Stimulated activated memory B cell treated with anti-CD40 and anti-IgM and Interleukin-4, amounts not matched to agents 10 μg/mL and 1 μg/mL and 100 μg/mL, for 72 hours (primary cell): ENCODE results near the gene SERPINA3.
A peak's percentile ranks its signal among the peaks of the same experiment; 100 is the strongest.

ENCODE experiments used
- ATAC-seq: fragments of 150-1000 bp; cut with Tn5 transposase; 2 replicates; pipeline ENCODE4 v1.10.0; 2021
- H3K27ac Mint-ChIP-seq: one replicate; pipeline ENCODE4 v1.8.0; 2022; ENCODE audit warnings: mild to moderate bottlenecking, mixed read lengths
- H3K27me3 Mint-ChIP-seq: one replicate; pipeline ENCODE4 v1.8.0; 2022; ENCODE audit warnings: mixed read lengths
- H3K36me3 Mint-ChIP-seq: one replicate; pipeline ENCODE4 v1.8.0; 2022; ENCODE audit warnings: mixed read lengths
- H3K4me1 Mint-ChIP-seq: one replicate; pipeline ENCODE4 v1.8.0; 2022; ENCODE audit warnings: mixed read lengths
- H3K4me3 Mint-ChIP-seq: one replicate; pipeline ENCODE4 v1.8.0; 2022; ENCODE audit warnings: mild to moderate bottlenecking, moderate library complexity, mixed read lengths
- H3K9me3 Mint-ChIP-seq: one replicate; pipeline ENCODE4 v1.8.0; 2022; ENCODE audit warnings: mixed read lengths

Gene SERPINA3

GRCh38 chr14:94615823-94616570 is 3.8 kb downstream of the SERPINA3 start:
- ATAC-seq: peak; percentile 13
- Mint-ChIP-seq H3K4me3 (no peak overlapping the region), H3K27ac (no peak overlapping the region), H3K27me3 (no peaks in the 10 kb centered on the region), H3K36me3 (no peaks in the 10 kb centered on the region), H3K4me1 (no peaks in the 10 kb centered on the region), H3K9me3 (peaks cover 21% of the 10 kb centered on the region)

DNA sequence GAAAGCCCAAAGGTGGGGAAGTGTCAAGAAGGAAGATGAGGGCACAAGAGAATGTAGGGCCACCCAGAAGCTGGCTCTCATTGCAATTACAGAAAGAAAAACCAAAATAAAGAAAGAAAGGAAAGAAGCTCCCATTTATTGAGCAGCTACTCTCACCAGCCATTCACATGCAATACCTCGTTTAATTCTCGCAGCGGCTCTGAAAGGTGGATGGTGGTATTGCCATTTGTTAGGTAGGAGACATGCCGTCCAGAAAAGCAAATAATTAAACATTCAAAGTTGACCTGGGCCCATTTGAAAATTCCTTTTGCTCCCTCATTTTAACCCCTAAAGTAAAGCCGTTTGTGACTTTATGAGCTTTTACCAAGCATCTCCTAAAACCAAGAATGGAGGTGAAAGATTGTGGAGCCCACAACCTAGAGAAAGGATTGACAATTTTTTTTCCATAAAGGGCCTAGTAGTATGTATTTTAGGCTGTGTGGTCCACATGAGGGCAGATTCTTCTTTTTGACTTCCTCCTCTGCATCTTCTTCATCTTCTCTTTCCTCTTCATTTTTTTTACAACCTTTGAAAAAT is 5.3 kb downstream of the SERPINA3 start:
- Mint-ChIP-seq H3K36me3 (no peaks in the 10 kb centered on the region), H3K9me3 (peaks cover 21% of the 10 kb centered on the region), H3K27ac (no peak overlapping the region), H3K4me1 (no peaks in the 10 kb centered on the region), H3K4me3 (no peak overlapping the region), H3K27me3 (no peaks in the 10 kb centered on the region)
- ATAC-seq: no peak

GRCh38 chr14:94617988-94618822 is 6.0 kb downstream of the SERPINA3 start:
- H3K9me3 Mint-ChIP-seq: peaks cover 21% of the 10 kb centered on the region
- ATAC-seq: no peak
- no peaks in the 10 kb centered on the region for H3K4me1 Mint-ChIP-seq
- H3K27me3 Mint-ChIP-seq: no peaks in the 10 kb centered on the region
- no peak overlapping the region for H3K4me3 Mint-ChIP-seq
- no peaks in the 10 kb centered on the region for H3K36me3 Mint-ChIP-seq
- no peak overlapping the region for H3K27ac Mint-ChIP-seq

DNA sequence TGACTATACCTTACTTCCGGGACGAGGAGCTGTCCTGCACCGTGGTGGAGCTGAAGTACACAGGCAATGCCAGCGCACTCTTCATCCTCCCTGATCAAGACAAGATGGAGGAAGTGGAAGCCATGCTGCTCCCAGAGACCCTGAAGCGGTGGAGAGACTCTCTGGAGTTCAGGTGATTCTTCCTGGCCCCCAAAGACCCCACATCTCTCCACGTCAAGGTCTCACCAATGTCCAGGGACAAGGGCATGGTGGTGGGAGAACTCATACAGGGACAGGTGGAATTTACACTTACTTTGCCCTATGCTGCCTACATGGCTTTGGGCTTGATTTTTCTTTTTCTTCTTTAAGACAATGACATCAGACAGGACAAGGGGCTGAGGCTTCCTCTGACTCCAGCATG is 7.1 kb downstream of the SERPINA3 start:
- Mint-ChIP-seq H3K27me3 (no peaks in the 10 kb centered on the region), H3K4me3 (no peak overlapping the region), H3K4me1 (no peaks in the 10 kb centered on the region), H3K9me3 (peaks cover 21% of the 10 kb centered on the region), H3K27ac (no peak overlapping the region), H3K36me3 (no peaks in the 10 kb centered on the region)
- no peak for ATAC-seq

GRCh38 chr14:94620597-94620996 is 8.4 kb downstream of the SERPINA3 start:
- H3K27me3 Mint-ChIP-seq: no peaks in the 10 kb centered on the region
- no peak overlapping the region for H3K4me3 Mint-ChIP-seq
- H3K4me1 Mint-ChIP-seq: no peaks in the 10 kb centered on the region
- H3K36me3 Mint-ChIP-seq: no peaks in the 10 kb centered on the region
- H3K27ac Mint-ChIP-seq: no peak overlapping the region
- ATAC-seq: no peak
- peaks cover 21% of the 10 kb centered on the region for H3K9me3 Mint-ChIP-seq

GRCh38 chr14:94621358-94622134 is 9.4 kb downstream of the SERPINA3 start:
- Mint-ChIP-seq H3K27ac (no peak overlapping the region), H3K9me3 (peaks cover 18% of the 10 kb centered on the region), H3K27me3 (no peaks in the 10 kb centered on the region), H3K4me3 (no peak overlapping the region), H3K4me1 (no peaks in the 10 kb centered on the region), H3K36me3 (no peaks in the 10 kb centered on the region)
- no peak for ATAC-seq

- no peak for ATAC-seq
- Mint-ChIP-seq H3K4me3 (no peak overlapping the region), H3K9me3 (peaks cover 13% of the 10 kb centered on the region), H3K27me3 (no peaks in the 10 kb centered on the region), H3K4me1 (no peaks in the 10 kb centered on the region), H3K27ac (no peak overlapping the region), H3K36me3 (no peaks in the 10 kb centered on the region)
Measured at GRCh38 chr14:94622653-94623421, 10.6 kb downstream of the SERPINA3 start.

DNA sequence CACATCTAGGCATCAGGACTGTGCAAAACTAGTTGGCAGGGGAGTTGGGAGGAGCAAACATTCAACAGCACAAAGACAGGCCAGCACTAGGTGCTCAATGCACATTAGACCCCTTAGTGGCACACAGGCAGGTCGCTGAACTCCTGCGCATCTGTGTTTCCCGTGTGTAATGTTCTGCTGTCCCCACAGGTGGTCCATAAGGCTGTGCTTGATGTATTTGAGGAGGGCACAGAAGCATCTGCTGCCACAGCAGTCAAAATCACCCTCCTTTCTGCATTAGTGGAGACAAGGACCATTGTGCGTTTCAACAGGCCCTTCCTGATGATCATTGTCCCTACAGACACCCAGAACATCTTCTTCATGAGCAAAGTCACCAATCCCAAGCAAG is 11.2 kb downstream of the SERPINA3 start:
- H3K27me3 Mint-ChIP-seq: no peaks in the 10 kb centered on the region
- no peak overlapping the region for H3K4me3 Mint-ChIP-seq
- peaks cover 12% of the 10 kb centered on the region for H3K9me3 Mint-ChIP-seq
- no peak overlapping the region for H3K27ac Mint-ChIP-seq
- no peaks in the 10 kb centered on the region for H3K36me3 Mint-ChIP-seq
- no peaks in the 10 kb centered on the region for H3K4me1 Mint-ChIP-seq
- ATAC-seq: no peak

DNA sequence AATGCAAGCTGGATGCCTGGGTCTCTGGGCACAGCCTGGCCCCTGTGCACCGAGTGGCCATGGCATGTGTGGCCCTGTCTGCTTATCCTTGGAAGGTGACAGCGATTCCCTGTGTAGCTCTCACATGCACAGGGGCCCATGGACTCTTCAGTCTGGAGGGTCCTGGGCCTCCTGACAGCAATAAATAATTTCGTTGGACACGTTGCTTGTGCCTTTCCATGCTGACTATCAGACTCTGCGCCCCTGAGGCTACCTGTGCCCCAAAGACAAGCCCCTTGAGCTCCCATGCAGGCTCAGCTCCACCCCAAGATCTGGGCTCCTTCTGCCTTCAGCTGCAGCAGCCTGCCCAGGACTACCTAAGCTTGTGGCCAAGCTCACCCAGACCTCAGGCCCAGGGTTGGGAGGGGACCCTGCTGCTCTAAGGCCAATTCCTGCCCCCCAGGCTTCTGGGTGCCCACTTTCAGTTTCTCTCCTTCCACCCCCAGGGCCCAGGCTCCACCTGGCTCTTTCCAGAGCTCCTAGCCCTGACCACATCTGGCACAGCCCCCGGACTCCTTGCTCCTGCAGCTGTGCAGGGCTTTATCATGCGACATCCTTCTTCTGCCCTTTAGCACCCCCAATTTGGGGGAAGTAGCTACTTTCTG is 11.8 kb downstream of the SERPINA3 start:
- no peak overlapping the region for H3K27ac Mint-ChIP-seq
- ATAC-seq: no peak
- no peak overlapping the region for H3K4me3 Mint-ChIP-seq
- H3K4me1 Mint-ChIP-seq: no peaks in the 10 kb centered on the region
- peaks cover 7% of the 10 kb centered on the region for H3K9me3 Mint-ChIP-seq
- no peaks in the 10 kb centered on the region for H3K36me3 Mint-ChIP-seq
- H3K27me3 Mint-ChIP-seq: no peaks in the 10 kb centered on the region

DNA sequence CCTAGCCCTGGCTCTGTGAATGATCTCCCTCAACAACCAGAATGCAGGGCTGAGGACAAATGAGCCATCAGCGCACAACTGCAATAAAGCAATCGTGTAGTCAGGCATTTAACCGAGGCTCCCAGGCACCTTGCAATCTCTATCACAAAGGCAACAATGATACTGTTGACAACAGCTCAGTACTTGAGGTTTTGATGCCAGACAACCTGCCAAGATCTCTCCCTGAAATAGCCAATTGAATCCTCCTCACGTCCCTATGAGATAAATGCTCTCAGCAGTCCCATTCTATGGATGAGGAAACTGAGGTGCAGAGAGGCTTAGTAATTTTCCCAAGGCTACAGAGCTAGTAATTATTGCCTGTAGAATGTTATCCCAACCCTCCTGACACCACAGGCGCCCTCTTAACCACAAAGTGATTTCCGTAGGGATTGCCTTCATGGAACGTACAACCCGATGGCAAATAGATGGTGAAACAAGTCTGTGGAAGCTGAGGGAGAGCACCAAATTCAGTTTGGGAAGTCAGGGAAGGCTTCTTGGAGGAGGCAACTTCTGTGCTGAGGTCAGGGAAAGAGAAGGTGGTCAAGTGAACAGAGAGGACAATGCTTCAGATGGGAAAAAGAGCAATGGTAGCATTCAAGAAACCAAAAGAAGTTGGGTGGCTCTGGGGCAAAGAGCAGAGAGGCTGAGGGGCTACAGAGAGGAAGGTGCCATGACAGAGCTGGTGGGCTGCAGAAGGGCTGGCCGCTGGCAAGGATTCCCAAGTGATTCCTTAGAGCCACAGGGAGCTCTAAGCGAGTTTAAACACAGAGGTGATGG is 12.6 kb downstream of the SERPINA3 start:
- Mint-ChIP-seq H3K9me3 (peaks cover 4% of the 10 kb centered on the region), H3K27ac (no peak overlapping the region), H3K36me3 (no peaks in the 10 kb centered on the region), H3K4me3 (no peak overlapping the region), H3K27me3 (no peaks in the 10 kb centered on the region), H3K4me1 (no peaks in the 10 kb centered on the region)
- no peak for ATAC-seq

GRCh38 chr14:94625353-94625635 is 13.1 kb downstream of the SERPINA3 start:
- Mint-ChIP-seq H3K9me3 (no peaks in the 10 kb centered on the region), H3K4me3 (no peak overlapping the region), H3K27ac (no peak overlapping the region), H3K4me1 (no peaks in the 10 kb centered on the region), H3K36me3 (no peaks in the 10 kb centered on the region), H3K27me3 (no peaks in the 10 kb centered on the region)
- no peak for ATAC-seq

DNA sequence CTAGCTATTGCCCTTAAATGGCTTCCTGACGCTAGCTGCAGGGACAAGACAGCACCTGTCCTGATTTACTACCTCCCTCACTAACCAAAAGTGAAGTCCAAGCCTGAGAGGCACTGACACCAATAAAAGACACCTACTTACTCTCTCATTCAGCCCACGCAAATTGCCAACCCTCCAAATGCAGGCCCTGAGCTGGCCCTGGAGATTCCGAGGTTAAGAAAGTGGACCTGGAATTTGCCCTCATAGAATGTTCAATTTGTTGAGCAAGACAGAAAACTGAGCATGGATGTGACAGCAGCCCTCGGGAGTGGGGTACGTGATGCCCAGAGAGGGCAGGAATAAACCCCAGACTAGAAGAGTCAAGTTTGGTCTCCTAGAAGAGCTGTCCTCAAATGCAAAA is 16.4 kb downstream of the SERPINA3 start:
- Mint-ChIP-seq H3K36me3 (no peaks in the 10 kb centered on the region), H3K4me3 (no peak overlapping the region), H3K27ac (no peak overlapping the region), H3K4me1 (no peaks in the 10 kb centered on the region), H3K27me3 (no peaks in the 10 kb centered on the region), H3K9me3 (no peaks in the 10 kb centered on the region)
- ATAC-seq: no peak

GRCh38 chr14:94630396-94630795 is 18.2 kb downstream of the SERPINA3 start:
- Mint-ChIP-seq H3K4me1 (no peaks in the 10 kb centered on the region), H3K27me3 (no peaks in the 10 kb centered on the region), H3K4me3 (no peak overlapping the region), H3K9me3 (no peaks in the 10 kb centered on the region), H3K36me3 (no peaks in the 10 kb centered on the region), H3K27ac (no peak overlapping the region)
- ATAC-seq: no peak

DNA sequence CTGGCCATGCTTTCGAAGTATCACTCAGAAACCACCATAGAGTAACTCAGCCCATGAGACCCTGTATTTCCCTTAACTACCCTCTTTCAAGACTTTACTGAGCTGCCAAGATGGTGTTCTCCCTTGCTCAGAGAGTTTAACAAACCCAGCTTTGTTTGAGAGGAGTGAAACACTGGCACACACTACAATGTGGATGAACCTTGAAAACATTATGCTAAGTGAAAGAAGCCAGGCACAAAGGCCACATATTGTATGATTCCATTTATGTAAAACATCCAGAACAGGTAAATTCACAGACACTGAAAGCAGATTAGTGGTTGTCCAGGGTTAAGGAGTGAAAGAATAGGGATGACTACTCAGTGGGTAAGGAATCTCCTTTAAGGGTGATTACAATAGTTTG is 18.9 kb downstream of the SERPINA3 start:
- no peak overlapping the region for H3K27ac Mint-ChIP-seq
- H3K4me1 Mint-ChIP-seq: no peaks in the 10 kb centered on the region
- H3K36me3 Mint-ChIP-seq: no peaks in the 10 kb centered on the region
- ATAC-seq: no peak
- no peak overlapping the region for H3K4me3 Mint-ChIP-seq
- no peaks in the 10 kb centered on the region for H3K27me3 Mint-ChIP-seq
- no peaks in the 10 kb centered on the region for H3K9me3 Mint-ChIP-seq
